ENCODE results near the gene ACOT9. TPM values are rescaled to one million over a fixed set of nuclear protein-coding genes. Genes with fewer than 3 reads are reported as not detected.
"Not testable (repeated sequence)": the region's sequence is repeated elsewhere in the genome, so short reads cannot be mapped to it uniquely, and the experiment has no call there.

The ACOT9 gene
- total and polyA plus RNA-seq, 5 experiments from 2014 or later: 5.9 to 14.8 (median 13.0) TPM

DNA sequence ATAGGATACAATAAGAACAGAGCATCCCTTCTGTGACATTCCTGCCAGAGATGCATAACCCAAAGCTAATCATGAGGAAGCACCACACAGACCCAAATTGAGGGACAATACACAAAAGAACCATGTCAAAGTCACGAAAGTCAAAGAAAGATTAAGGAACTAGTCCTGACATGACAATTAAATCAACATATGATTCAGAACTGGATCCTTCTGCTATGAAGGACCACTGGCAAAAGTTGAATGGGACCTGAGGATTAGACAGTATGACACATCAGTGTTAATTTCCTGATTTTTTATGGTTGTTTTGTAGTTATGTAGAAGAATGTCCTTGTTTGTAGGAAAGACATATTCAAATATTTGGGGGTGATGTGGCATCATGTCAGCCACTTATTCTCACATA is 13.9 kb downstream of the ACOT9 start:
- ATAC-seq (no peak), DNase-seq (no peak)
- peaks cover 0 to 9% (median 0%) of the 10 kb centered on the region in 4 donors for H3K4me1 Mint-ChIP-seq
- H3K27ac Mint-ChIP-seq: no peak overlapping the region
- POLR2A ChIA-PET: no interaction called here
- H3K36me3 Mint-ChIP-seq: peaks cover 0 to 41% (median 4%) of the 10 kb centered on the region in 3 donors
- no peaks in the 10 kb centered on the region for H3K27me3 Mint-ChIP-seq
- H3K9me3 Mint-ChIP-seq: peaks cover 0 to 2% (median 0%) of the 10 kb centered on the region in 9 donors
- H3K4me3 Mint-ChIP-seq: no peak overlapping the region

DNA sequence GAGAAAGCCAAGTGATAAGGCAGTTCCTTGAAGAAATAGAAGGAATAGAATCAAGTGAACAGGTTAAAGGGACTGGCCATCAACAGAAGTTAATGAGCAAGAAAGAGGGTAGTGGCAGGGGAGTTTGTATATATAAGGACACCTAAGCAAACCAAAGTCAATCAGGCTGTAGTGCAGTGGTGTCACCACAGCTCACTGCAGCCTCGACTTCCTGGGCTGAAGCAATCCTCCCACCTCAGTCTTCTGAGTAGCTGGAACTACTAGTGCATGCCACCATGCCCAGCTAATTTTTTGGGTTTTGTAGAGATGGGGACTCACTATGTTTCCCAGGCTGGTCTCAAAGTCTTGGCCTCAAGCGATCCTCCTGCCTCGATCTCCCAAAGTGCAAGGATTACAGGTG is 15.9 kb downstream of the ACOT9 start:
- no peak for ATAC-seq
- Mint-ChIP-seq H3K36me3 (peaks cover 0 to 48% (median 7%) of the 10 kb centered on the region in 3 donors), H3K27me3 (no peaks in the 10 kb centered on the region), H3K4me3 (no peak overlapping the region), H3K27ac (peak overlapping the region in 1 of 10 donors; percentile 43), H3K9me3 (peaks cover 0 to 4% (median 0%) of the 10 kb centered on the region in 9 donors), H3K4me1 (peaks cover 0 to 3% (median 0%) of the 10 kb centered on the region in 4 donors)
- no peak for DNase-seq
- POLR2A ChIA-PET: no interaction called here

DNA sequence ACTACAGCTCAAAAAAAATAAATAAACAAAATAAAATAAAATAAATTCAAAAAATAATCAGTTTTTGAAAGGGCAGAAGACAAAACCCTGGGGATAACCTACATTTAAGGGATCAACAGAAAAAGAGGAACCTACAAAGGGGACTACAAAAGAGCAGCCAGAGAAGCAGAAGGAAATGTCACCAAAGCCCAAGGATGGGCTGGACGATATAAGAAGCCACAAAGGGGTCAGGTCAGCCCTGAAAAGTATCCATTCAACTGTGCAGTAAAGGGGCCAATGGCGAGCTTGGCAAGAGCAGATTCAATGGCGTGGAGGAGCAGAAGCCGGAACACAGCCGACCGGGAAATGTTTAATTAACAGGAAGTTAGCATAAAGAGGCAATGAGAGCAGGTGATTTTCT is 16.9 kb downstream of the ACOT9 start:
- Mint-ChIP-seq H3K27ac (peak overlapping the region in 2 of 10 donors; percentile 29 to 31), H3K36me3 (peaks cover 0 to 45% (median 5%) of the 10 kb centered on the region in 3 donors)

DNA sequence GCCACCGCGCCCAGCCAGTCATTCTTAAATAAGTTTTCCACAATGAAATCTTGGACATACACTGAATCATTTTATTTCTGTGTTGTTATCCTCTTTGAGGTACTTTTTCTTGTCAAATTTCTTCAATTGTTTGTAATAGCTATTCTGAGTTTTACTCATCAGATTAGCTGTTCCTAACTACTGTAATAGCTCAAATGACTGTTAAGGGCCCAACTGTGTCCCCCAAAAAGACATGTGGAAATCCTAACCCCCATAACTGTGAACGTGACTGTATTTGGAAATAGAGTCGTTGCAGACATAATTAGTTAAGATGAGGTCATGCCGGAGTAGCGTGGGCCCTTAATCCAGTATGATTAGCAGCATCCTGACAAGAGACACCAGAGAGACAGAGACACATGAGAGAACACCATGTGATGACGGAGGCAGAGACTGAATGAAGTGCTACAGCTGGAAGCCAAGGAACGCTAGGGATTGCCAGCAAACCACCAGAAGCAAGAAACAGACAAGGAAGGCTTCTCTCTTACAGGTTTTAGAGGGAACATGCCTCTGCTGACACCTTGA is 22.9 kb downstream of the ACOT9 start:
- no peak overlapping the region for H3K4me3 Mint-ChIP-seq
- ATAC-seq (no peak), DNase-seq (no peak)
- peak overlapping the region in 1 of 10 donors; percentile 66 for H3K27ac Mint-ChIP-seq
- H3K9me3 Mint-ChIP-seq: peaks cover 0 to 2% (median 0%) of the 10 kb centered on the region in 9 donors
- peaks cover 3 to 46% (median 5%) of the 10 kb centered on the region in 3 donors for H3K36me3 Mint-ChIP-seq
- POLR2A ChIA-PET: no interaction called here
- H3K27me3 Mint-ChIP-seq: no peaks in the 10 kb centered on the region
- H3K4me1 Mint-ChIP-seq: no peaks in the 10 kb centered on the region

More for the DNA sequence above, 16.9 kb downstream of the ACOT9 start:
- peaks cover 0 to 4% (median 0%) of the 10 kb centered on the region in 9 donors for H3K9me3 Mint-ChIP-seq
- peak overlapping the region in 1 of 10 donors; percentile 52 for H3K4me3 Mint-ChIP-seq
- POLR2A ChIA-PET: no interaction called here
- DNase-seq: peak in 1 of 10 donors; percentile 1
- no peak for ATAC-seq
- no peaks in the 10 kb centered on the region for H3K27me3 Mint-ChIP-seq
- peaks cover 0 to 3% (median 0%) of the 10 kb centered on the region in 4 donors for H3K4me1 Mint-ChIP-seq

DNA sequence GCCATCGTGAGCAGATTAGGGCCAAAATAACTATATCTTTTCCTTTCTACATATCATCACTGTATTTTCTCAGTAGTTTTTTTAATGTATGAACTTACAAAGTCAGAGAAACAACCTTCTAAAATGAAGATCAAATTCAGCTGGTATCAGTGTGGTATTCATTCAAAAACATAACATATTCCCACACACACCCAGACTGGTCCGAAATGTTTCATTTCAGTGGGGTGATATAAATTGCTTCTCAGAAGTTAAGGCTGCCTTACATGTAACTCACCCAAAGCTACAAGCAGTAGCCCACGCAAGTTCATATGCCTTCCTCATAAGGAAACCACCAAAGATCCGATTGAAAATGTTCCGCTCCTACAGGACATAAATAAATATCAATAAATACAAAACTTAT is 37.8 kb downstream of the ACOT9 start:
- Mint-ChIP-seq H3K27ac (no peak overlapping the region), H3K4me3 (no peak overlapping the region), H3K9me3 (no peaks in the 10 kb centered on the region), H3K27me3 (no peaks in the 10 kb centered on the region), H3K4me1 (no peaks in the 10 kb centered on the region), H3K36me3 (peaks cover 0 to 35% (median 4%) of the 10 kb centered on the region in 3 donors)
- DNase-seq (no peak), ATAC-seq (no peak)
- POLR2A ChIA-PET: no interaction called here

GRCh38 chrX:23704673-23705206 is 38.3 kb downstream of the ACOT9 start:
- H3K27ac Mint-ChIP-seq: no peak overlapping the region
- H3K36me3 Mint-ChIP-seq: peaks cover 0 to 35% (median 4%) of the 10 kb centered on the region in 3 donors
- POLR2A ChIA-PET: no interaction called here
- DNase-seq: no peak
- peaks cover 0 to 3% (median 0%) of the 10 kb centered on the region in 4 donors for H3K4me1 Mint-ChIP-seq
- ATAC-seq: no peak
- H3K4me3 Mint-ChIP-seq: no peak overlapping the region
- no peaks in the 10 kb centered on the region for H3K27me3 Mint-ChIP-seq
- no peaks in the 10 kb centered on the region for H3K9me3 Mint-ChIP-seq

- peak overlapping the region in 7 of 10 donors; percentile 57 to 89 (median 75) for H3K27ac Mint-ChIP-seq
- H3K4me3 Mint-ChIP-seq: peak overlapping the region; percentile 64 to 86 (median 76)
- H3K36me3 Mint-ChIP-seq: peaks cover 0 to 12% (median 4%) of the 10 kb centered on the region in 3 donors
- ATAC-seq (peak; percentile 82 to 93), DNase-seq (peak in 6 of 10 donors; percentile 0 to 19 (median 10))
- H3K4me1 Mint-ChIP-seq: peaks cover 0 to 5% (median 2%) of the 10 kb centered on the region in 4 donors
- H3K27me3 Mint-ChIP-seq: no peaks in the 10 kb centered on the region
- POLR2A ChIA-PET: no interaction called here
- no peaks in the 10 kb centered on the region for H3K9me3 Mint-ChIP-seq
Measured at GRCh38 chrX:23699636-23700194, 43.4 kb downstream of the ACOT9 start.

- POLR2A ChIA-PET: no interaction called here
- no peaks in the 10 kb centered on the region for H3K36me3 Mint-ChIP-seq
Measured at GRCh38 chrX:23694606-23695005, 48.5 kb downstream of the ACOT9 start.

DNA sequence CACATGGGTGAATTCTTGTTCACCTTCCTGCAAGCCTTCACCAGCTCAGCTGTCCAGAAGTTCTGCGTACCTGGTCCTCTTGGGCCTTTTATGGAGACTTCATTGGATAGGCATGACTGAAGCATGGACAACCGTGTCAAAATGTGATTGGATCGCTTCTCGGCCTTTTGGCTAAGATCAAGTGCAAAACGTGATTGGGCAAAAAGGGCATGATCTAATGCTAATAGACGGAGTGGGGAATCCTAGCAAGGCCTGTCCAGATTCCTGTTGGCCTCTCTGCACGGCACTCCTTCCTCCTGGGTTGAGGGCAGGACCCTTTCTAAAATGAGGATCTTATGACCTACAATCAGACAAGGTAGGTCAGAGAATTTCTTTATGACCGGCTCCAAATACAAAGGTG is 50.9 kb downstream of the ACOT9 start:
- Mint-ChIP-seq H3K4me3 (no peak overlapping the region), H3K4me1 (no peaks in the 10 kb centered on the region), H3K27me3 (no peaks in the 10 kb centered on the region), H3K9me3 (no peaks in the 10 kb centered on the region), H3K36me3 (peaks cover 0 to 2% (median 0%) of the 10 kb centered on the region in 3 donors), H3K27ac (no peak overlapping the region)
- POLR2A ChIA-PET: no interaction called here
- ATAC-seq: no peak
- DNase-seq: no peak

More at GRCh38 chrX:23694606-23695005, 48.5 kb downstream of the ACOT9 start:
- no peak overlapping the region for H3K27ac Mint-ChIP-seq
- no peaks in the 10 kb centered on the region for H3K27me3 Mint-ChIP-seq
- peak; percentile 53 to 60 for ATAC-seq
- peaks cover 0 to 5% (median 0%) of the 10 kb centered on the region in 4 donors for H3K4me1 Mint-ChIP-seq
- no peaks in the 10 kb centered on the region for H3K9me3 Mint-ChIP-seq
- peak; percentile 1 to 65 (median 26) for DNase-seq
- no peak overlapping the region for H3K4me3 Mint-ChIP-seq

GRCh38 chrX:23676486-23676885 is 66.6 kb downstream of the ACOT9 start:
- DNase-seq, H3K27me3 Mint-ChIP-seq, POLR2A ChIA-PET, H3K4me1 Mint-ChIP-seq, H3K9me3 Mint-ChIP-seq, H3K4me3 Mint-ChIP-seq, H3K27ac Mint-ChIP-seq, ATAC-seq: not testable (repeated sequence)
- H3K36me3 Mint-ChIP-seq: peaks cover 0 to 51% (median 4%) of the 10 kb centered on the region in 3 donors

DNA sequence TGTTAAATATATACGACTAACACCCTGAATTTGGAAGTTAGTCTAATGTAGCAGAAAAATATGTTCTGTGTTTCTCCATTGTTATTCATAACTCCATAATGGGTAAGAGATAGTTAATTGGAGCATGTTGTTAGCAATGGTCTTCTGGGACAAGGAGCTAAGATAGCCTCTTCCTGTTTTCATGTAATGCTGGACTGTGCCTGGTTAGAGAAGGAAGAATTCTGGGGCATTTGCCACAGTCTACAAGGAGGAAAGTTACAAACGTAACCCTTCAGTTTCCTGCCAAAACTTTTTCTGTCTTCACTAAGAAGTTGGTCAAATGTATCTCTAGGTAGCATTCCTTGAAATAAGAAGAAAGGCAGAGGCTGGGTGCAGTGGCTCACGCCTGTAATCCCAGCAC is 70.0 kb downstream of the ACOT9 start:
- POLR2A ChIA-PET: no interaction called here
- H3K27ac Mint-ChIP-seq: no peak overlapping the region
- no peak for DNase-seq
- H3K4me1 Mint-ChIP-seq: peaks cover 0 to 13% (median 3%) of the 10 kb centered on the region in 4 donors
- no peaks in the 10 kb centered on the region for H3K9me3 Mint-ChIP-seq
- no peaks in the 10 kb centered on the region for H3K27me3 Mint-ChIP-seq
- ATAC-seq: no peak
- no peak overlapping the region for H3K4me3 Mint-ChIP-seq
- H3K36me3 Mint-ChIP-seq: peaks cover 0 to 47% (median 0%) of the 10 kb centered on the region in 3 donors

- Mint-ChIP-seq H3K27ac (no peak overlapping the region), H3K4me1 (peaks cover 0 to 21% (median 10%) of the 10 kb centered on the region in 4 donors), H3K36me3 (peaks cover 0 to 32% (median 0%) of the 10 kb centered on the region in 3 donors), H3K9me3 (no peaks in the 10 kb centered on the region), H3K4me3 (no peak overlapping the region), H3K27me3 (no peaks in the 10 kb centered on the region)
- no peak for ATAC-seq
- no peak for DNase-seq
- POLR2A ChIA-PET: no interaction called here
Measured at GRCh38 chrX:23670528-23670927, 72.5 kb downstream of the ACOT9 start.

- H3K4me3 Mint-ChIP-seq: peak overlapping the region; percentile 89 to 97 (median 93)
- H3K4me1 Mint-ChIP-seq: peaks cover 0 to 23% (median 10%) of the 10 kb centered on the region in 4 donors
- H3K27me3 Mint-ChIP-seq: no peaks in the 10 kb centered on the region
- POLR2A ChIA-PET: no interaction called here
- H3K9me3 Mint-ChIP-seq: no peaks in the 10 kb centered on the region
- peaks cover 0 to 21% (median 0%) of the 10 kb centered on the region in 3 donors for H3K36me3 Mint-ChIP-seq
- DNase-seq (no peak), ATAC-seq (no peak)
- H3K27ac Mint-ChIP-seq: peak overlapping the region in 8 of 10 donors; percentile 75 to 97 (median 92)
Measured at GRCh38 chrX:23668335-23668734, 74.7 kb downstream of the ACOT9 start.
